Transverse colon (tissue), 4 donors: ENCODE measurements around the gene KIF2A. TPM values are rescaled to one million over a fixed set of nuclear protein-coding genes. Genes with fewer than 3 reads are reported as not detected.

Source experiments
- DNase-seq: peaks from one replicate; pipeline ENCODE4 v3.0.0-alpha.2; 2019
- H3K27ac ChIP-seq, 4 donors: fragments of 200-600 bp; sonication (generic); 2 replicates each; pipeline ENCODE4 v1.5.1; 2016 to 2018; ENCODE audit warnings: inconsistent platforms in 4 of 4
- H3K27me3 ChIP-seq: fragments of 200-600 bp; sonication (generic); 2 replicates; pipeline ENCODE4 v1.5.1; 2017; ENCODE audit warnings: inconsistent platforms
- H3K36me3 ChIP-seq, 4 donors: fragments of 200-600 bp; sonication (generic); 2 replicates each; pipeline ENCODE4 v1.5.1; 2017 to 2019; ENCODE audit warnings: inconsistent platforms in 4 of 4
- H3K4me1 ChIP-seq, 4 donors: fragments of 200-600 bp; sonication (generic); 2 replicates each; pipeline ENCODE4 v1.5.1; 2017 to 2020; ENCODE audit warnings: inconsistent platforms in 4 of 4
- H3K4me3 ChIP-seq, 4 donors: fragments of 200-600 bp; sonication (generic); 1 replicate in 1 of 4; 2 replicates in 3 of 4; pipeline versions ENCODE4 v1.5.1 to v1.6.1; 2017 to 2019; ENCODE audit warnings: inconsistent platforms in 4 of 4
- H3K9me3 ChIP-seq, 2 donors: fragments of 200-600 bp; sonication (generic); 2 replicates each; pipeline ENCODE4 v1.5.1; 2017 to 2019; ENCODE audit warnings: inconsistent platforms in 2 of 2
- CTCF ChIP-seq, 5 experiments: fragments of 200-600 bp in 3 of 5; fragments of 450-650 bp in 2 of 5; sonication (generic) in 3 of 5; IDR thresholded peaks; 1 replicate in 2 of 5; 2 replicates in 3 of 5; pipeline ENCODE4 v1.5.1; 2016 to 2017; ENCODE audit warnings: antibody characterized with exemption in 5 of 5, inconsistent platforms in 3 of 5, mild to moderate bottlenecking in 2 of 5, moderate library complexity in 1 of 5
- EP300 ChIP-seq: sonication (generic); formaldehyde crosslinking; IDR thresholded peaks from one replicate; pipeline ENCODE4 v1.6.1; 2017; ENCODE audit warnings: antibody characterized with exemption, low read depth
- POLR2A ChIP-seq: fragments of 450-650 bp; IDR thresholded peaks from one replicate; pipeline ENCODE4 v1.6.1; 2016; ENCODE audit warnings: antibody characterized with exemption, mild to moderate bottlenecking, moderate library complexity
- POLR2AphosphoS5 ChIP-seq, 3 donors: sonication (generic); formaldehyde crosslinking; IDR thresholded peaks; one replicate each; pipeline ENCODE4 v1.6.1; 2016; ENCODE audit warnings: antibody characterized with exemption in 3 of 3
- WGBS, 2 donors: methylation state at CpG; one replicate each; pipeline ENCODE4 v1.1.5; 2018; ENCODE audit warnings: low coverage in 1 of 2; 5-methylcytosine and 5-hydroxymethylcytosine counted together
- in situ Hi-C, 4 donors: fragments of 200-750 bp; cut with MboI; loops; one replicate each; pipeline versions ENCODE4 v1.15.0 to v1.15.1; 2017; ENCODE audit warnings: low sequenced_read_pairs in 3 of 4, low pct_ligation_motif_present in 1 of 4, low pct_unique_long_range_greater_than_20kb in 1 of 4
- intact Hi-C: fragments of 100-400 bp; cut with DNase I; formaldehyde crosslinking; loops from one replicate; pipeline ENCODE4 v1.15.1; 2023; ENCODE audit warnings: low total_unique reads
- total RNA-seq, 4 donors: library from RNA; depleted of rRNA; stranded (reverse); fragments of >200 nt; gene quantifications; one replicate each; pipeline ENCODE4 v1.1.0, GENCODE V29; 2016

KIF2A gene
- total RNA-seq, 4 donors from 2014 or later, result 15.3 to 61.9 (median 32.7) TPM

- Histone ChIP-seq H3K36me3 (peaks cover 0 to 53% (median 7%) of the 10 kb centered on the region in 4 donors), H3K27ac (peak overlapping the region in 1 of 4 donors; percentile 13), H3K27me3 (no peaks in the 10 kb centered on the region), H3K9me3 (no peaks in the 10 kb centered on the region), H3K4me1 (no peaks in the 10 kb centered on the region), H3K4me3 (no peak overlapping the region)
- WGBS, 2 donors, result 46 to 57% methylated on average over 4 of the region's 4 CpGs
- in situ Hi-C loops, result no loop called here
- no peak for TF ChIP-seq POLR2A
- no peak for TF ChIP-seq EP300
- no peak for TF ChIP-seq CTCF (IDR thresholded peaks at IDR 0.05)
- TF ChIP-seq POLR2AphosphoS5 (IDR thresholded peaks at IDR 0.05), result no peak
- DNase-seq, result no peak
- intact Hi-C loops, result no loop called here
Measured at GRCh38 chr5:62385131-62385530, 79.1 kb downstream of the KIF2A start.

GRCh38 chr5:62385816-62386400 lies 79.9 kb downstream of the KIF2A start:
- Histone ChIP-seq H3K4me3 (no peak overlapping the region), H3K27me3 (no peaks in the 10 kb centered on the region), H3K4me1 (no peaks in the 10 kb centered on the region), H3K9me3 (no peaks in the 10 kb centered on the region), H3K36me3 (peaks cover 0 to 52% (median 8%) of the 10 kb centered on the region in 4 donors), H3K27ac (peak overlapping the region in 1 of 4 donors; percentile 13)
- no peak for DNase-seq
- in situ Hi-C loops (no loop called here), intact Hi-C loops (no loop called here)
- WGBS, 2 donors, result 75 to 83% methylated on average over 2 of the region's 2 CpGs
- TF ChIP-seq EP300 (no peak), POLR2A (no peak), CTCF (IDR thresholded peaks at IDR 0.05) (no peak), POLR2AphosphoS5 (IDR thresholded peaks at IDR 0.05) (no peak)

- no peak overlapping the region for H3K27ac ChIP-seq
- DNase-seq, result no peak
- no peaks in the 10 kb centered on the region for H3K27me3 ChIP-seq
- no peaks in the 10 kb centered on the region for H3K4me1 ChIP-seq
- intact Hi-C loops, result no loop called here
- no peaks in the 10 kb centered on the region for H3K9me3 ChIP-seq
- peaks cover 0 to 49% (median 5%) of the 10 kb centered on the region in 4 donors for H3K36me3 ChIP-seq
- in situ Hi-C loops, result no loop called here
- TF ChIP-seq CTCF (IDR thresholded peaks at IDR 0.05) (no peak), EP300 (no peak), POLR2A (no peak), POLR2AphosphoS5 (IDR thresholded peaks at IDR 0.05) (no peak)
- H3K4me3 ChIP-seq, result no peak overlapping the region
Measured at GRCh38 chr5:62386824-62387223, 80.8 kb downstream of the KIF2A start.

- Histone ChIP-seq H3K27ac (no peak overlapping the region), H3K9me3 (no peaks in the 10 kb centered on the region), H3K4me1 (no peaks in the 10 kb centered on the region), H3K36me3 (peaks cover 0 to 57% (median 11%) of the 10 kb centered on the region in 4 donors), H3K4me3 (no peak overlapping the region), H3K27me3 (no peaks in the 10 kb centered on the region)
- no peak for DNase-seq
- in situ Hi-C loops (no loop called here), intact Hi-C loops (no loop called here)
- TF ChIP-seq POLR2A (no peak), CTCF (IDR thresholded peaks at IDR 0.05) (no peak), EP300 (no peak), POLR2AphosphoS5 (IDR thresholded peaks at IDR 0.05) (no peak)
- 92 to 100% methylated on average over 1 to 5 of the region's 5 CpGs for WGBS, 2 donors
Measured at GRCh38 chr5:62395210-62395950, 89.4 kb downstream of the KIF2A start.
